A549 treated with dexamethasone at 1 μM for 4 hours (cell line): ENCODE measurements around the gene APOH. TPM values are rescaled to one million over a fixed set of nuclear protein-coding genes. Genes with fewer than 3 reads are reported as not detected.

ENCODE experiments used
- total RNA-seq: library from RNA; stranded (reverse); fragments of 200-300 nt; extraction: Qiagen RNA extraction; gene quantifications from 5 replicates; pipeline ENCODE4 v1.2.3, GENCODE V29; 2022

Gene APOH
- total RNA-seq: 3.9 to 6.7 TPM (median 5.0 TPM) in 5 replicates

DNA sequence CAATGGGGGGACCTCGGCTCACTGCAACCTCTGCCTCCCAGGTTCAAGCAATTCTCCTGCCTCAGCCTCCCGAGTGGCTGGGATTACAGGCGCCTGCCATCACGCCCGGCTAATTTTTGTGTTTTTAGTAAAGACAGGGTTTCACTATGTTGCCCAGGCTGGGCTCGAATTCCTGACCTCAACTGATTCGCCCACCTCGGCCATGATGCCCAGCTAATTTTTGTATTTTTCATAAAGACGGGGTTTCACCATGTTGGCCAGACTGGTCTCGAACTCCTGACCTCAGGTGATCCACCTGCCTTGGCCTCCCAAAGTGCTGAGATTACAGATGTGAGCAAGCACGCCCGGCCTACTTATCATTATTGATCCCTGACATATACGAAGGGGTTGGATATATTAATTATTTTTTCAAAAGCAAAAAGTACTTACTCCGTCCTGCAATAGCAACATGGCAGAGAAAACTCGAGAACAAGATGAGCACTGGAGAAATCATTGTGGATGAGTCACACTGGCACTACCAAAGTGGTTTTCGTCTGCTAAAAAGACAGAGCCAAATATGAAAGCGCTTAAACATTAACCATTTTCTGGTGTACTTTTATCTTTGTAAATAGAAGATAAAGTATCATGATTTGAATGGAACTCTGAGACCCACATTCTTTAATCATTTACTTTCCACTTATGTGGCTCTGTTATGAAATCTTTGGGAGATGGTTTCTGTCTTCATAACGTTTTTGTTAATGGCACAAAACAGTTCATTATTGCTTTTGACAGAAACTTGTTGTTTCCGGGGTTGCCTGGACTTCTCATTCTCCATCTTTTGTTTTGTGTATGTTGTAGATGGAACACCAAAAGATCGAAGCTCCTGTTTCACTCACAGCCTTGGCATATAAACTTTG lies at the start of gene APOH:
Gene APOH, minus strand, starts transcription at position 529 of the 896 bp plus-strand sequence. Its CDS starts 36 bp downstream, at position 493.

GRCh38 chr17:66191593-66192377 lies 37.4 kb downstream of the APOH start, which contains the start of gene CEP112:
CEP112 (minus strand) TSS chr17:66192133.

Other genes with a start within 250 kb of the APOH start
- 5.8 to 9.1 TPM (median 8.1 TPM) in 5 replicates for gene CEP112, start 37.3 kb downstream of the APOH start, total RNA-seq
- gene PRKCA, start 73.2 kb upstream of the APOH start, total RNA-seq: 34.6 to 55.9 TPM (median 54.4 TPM) in 5 replicates